HL-60/S4 treated with retinoic acid at 250 ng/mL for 4 days and 3 days (cell line): Measurements from ENCODE around the gene CACNB1.
"Not testable (repeated sequence)": the region's sequence is repeated elsewhere in the genome, so short reads cannot be mapped to it uniquely, and the experiment has no call there.

ENCODE experiments used
- in situ Hi-C: fragments of 300-500 bp; cut with MboI; formaldehyde crosslinking; loops from 2 replicates; pipeline ENCODE4 v1.7.0; 2022; ENCODE audit warnings: low sequenced_read_pairs

Gene CACNB1

DNA sequence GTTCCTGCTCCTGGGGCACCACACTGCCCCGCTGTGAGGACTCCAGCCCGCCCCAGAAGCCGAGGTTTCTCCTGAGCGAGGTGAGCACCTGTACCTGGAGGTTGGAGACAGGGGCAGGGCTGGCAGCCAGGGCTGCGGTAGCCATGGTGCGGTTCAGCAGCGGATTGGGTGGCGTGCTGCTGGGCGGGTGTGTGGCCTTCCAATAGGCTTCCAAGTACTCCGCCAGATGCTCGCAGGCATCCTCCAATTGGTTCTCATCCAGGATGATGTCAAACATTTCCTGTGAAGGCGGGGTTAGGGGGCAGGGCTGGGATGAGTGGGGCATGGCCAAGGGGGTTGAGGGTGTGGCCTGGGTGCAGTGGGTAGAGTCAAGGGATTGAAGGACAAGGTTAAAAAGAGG, 20.2 kb downstream of the CACNB1 start:
- in situ Hi-C loops: no loop called here

DNA sequence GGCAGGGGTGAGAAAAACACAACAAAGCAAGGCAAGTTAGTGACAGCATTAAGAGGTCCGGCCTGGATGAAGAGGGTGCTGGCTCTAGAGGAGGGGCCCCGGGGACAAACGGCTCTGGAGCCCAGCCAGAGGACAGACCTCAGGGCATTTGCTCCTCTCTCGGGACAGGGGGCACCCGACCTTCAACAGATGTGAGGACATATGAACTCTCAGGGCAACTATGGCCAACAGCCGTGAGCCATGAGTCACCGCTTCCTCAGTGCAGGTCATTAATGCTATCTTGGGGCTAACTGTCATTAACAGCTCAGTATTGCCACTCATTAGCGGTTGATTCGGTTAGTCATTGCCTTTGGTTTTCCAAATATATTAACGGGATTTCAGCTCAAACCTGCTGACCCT, 21.8 kb downstream of the CACNB1 start:
- in situ Hi-C loops: no loop called here

DNA sequence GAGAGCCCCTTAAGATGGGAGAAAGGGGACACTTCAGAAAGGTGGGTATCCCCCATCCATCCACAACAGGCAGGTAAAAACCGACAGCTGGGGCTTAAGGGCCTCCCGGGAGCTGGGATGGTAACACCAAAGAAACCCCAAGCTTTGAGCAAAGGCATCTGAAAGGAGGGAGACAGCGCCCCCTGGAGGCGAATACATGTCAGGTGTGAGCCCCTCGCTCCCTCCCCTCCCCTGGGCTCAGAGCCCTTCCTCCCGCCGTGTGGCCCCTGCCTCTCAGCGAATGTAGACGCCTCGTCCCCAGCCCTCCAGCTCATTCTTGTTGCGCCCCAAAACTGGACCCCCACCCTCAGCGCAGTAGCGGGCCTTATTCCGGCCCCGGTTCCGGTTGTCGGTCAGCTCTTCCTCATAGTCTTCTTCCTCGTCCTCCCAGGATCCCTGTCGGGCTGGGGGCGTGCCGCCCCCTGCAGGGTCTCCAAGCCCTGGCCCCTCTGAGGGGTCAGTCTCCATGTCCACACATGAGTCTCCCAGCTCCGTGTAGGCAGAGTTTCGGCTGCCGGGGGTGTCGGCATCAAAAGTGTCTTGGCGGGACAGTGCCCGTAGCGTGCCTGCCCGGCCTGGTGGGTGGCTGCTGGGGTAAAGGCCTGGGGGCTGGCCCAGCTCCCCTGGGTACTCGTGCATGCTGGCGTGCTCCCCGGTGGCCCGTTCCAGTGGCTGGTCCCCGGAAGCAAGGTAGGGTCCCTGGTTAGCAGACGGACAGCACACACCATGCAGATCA, 22.4 kb downstream of the CACNB1 start:
- in situ Hi-C loops: no loop called here

DNA sequence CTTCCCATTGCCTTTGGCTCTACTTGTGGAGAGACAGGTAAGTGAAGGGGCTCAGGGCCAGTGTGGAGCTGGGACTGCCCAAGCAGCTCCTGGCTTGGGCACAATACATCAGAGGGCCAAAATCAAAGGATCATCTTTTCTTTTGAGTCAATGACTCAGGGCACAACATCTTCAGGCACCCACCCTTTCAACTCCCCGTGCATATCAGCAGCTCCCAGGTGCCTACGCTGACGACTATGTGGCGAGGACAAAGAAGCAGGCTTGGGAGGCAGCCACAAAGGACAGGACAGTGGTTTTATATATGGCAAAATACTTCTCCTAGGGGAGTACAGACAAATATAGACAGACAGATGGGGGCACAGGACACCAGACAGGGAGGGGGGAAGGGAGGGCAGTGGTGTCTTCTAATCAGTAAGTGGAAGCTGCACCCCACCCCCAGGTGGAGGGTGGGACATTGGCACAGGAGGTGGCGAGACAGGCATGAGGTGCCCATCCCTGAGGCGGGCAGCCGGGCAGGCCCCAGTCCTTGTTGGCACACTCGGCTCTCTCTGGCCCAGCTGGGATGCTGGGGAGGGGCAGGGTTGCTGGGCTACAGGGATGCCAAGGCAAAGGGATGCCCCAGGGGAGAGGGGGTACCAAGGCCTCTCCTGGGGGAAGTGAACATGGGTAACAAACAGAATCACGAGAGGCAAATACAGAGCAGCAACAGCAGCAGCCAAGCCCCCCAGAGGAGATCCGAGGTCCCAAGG, 23.8 kb downstream of the CACNB1 start:
- in situ Hi-C loops: no loop called here

DNA sequence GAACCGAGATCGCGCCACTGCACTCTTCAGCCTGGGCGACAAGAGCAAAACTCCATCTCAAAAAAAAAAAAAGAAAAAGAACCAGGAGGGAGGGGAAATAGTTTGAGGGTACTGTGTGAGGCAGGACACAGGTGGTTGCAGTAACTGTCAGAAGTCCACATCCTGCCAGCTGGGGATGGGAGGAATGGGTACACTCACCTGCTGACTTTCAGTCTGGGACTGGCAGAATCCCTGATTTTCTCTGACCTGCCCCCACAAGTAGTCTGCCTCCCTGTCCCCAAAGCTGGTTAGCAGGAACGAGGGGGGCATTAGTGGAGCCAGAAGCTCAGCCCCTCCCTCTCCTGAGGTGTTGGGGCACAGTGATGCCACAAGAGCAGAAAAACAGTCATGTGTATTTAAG, 24.4 kb downstream of the CACNB1 start:
- in situ Hi-C loops: no loop called here

DNA sequence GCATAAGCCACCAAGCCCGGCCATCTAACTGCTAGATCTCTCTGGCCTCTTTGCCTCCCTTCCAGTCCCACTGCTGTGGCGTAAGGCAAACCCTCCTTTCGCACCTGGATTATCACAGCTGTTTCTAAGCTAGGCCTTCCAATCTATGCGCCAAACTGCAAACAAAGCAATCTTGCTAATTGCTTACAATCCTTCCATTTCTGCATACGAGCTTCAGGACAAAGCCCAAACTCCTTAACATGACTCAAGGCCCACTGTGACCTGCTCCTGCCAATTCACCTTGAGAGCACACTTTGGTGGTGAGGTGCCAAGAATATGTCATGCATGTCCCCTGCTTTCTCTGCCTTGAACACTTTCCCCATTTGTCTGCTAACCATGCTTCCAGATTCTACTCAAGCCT, 25.5 kb downstream of the CACNB1 start:
- in situ Hi-C loops: no loop called here

DNA sequence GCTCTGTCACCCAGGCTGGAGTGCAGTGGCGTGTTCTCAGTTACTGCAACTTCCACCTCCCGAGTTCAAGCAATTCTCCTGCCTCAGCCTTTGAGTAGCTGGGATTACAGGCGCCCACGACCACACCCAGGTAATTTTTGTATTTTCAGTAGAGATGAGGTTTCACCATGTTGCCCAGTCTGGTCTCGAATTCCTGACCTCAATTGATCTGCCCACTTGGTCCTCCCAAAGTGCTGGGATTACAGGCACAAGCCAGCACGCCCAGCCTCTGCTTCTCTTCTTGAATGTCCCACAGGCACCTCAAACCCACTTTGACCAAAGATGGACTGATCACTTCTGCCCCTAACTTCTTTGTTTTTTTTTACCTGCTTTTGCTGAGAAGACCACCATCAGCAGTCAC, 26.9 kb downstream of the CACNB1 start:
- in situ Hi-C loops: no loop called here

DNA sequence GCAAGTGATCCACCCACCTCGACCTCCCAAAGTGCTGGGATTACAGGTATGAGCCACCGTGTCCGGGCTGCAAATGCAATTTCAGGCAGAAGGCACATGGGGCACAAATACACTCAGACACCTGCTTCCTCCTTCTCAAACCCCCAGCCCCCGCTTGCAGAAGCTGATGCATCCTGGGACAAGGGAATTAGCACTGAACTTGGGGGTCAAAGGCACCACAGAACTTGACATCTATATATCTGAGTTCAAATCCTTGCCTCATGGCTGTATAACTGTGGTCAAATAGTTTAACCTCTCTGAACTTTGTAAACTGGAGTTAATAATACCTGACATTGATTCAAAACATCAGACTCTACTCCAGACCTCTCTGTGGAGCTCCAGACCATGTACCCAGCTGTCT, 27.4 kb downstream of the CACNB1 start:
- in situ Hi-C loops: no loop called here

DNA sequence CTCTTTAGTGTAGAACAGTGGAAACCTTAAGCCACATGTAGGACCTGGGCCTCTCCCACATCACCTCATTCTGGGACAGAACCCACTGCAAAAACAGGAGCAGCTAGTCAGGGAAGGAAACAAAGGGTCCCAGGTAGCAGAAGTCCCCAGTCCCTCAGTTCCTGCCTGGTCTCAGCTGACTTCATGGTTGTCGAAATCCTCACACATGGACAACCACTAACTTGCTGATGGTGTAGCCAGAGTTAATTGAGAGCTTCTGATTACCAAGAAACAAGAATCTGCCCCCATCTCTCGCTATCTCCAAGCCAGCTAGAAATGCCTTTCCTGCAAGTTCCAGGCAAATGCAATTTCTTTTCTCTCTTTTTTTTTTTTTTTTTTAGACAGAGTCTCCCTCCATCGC, 28.0 kb downstream of the CACNB1 start:
- in situ Hi-C loops: no loop called here

DNA sequence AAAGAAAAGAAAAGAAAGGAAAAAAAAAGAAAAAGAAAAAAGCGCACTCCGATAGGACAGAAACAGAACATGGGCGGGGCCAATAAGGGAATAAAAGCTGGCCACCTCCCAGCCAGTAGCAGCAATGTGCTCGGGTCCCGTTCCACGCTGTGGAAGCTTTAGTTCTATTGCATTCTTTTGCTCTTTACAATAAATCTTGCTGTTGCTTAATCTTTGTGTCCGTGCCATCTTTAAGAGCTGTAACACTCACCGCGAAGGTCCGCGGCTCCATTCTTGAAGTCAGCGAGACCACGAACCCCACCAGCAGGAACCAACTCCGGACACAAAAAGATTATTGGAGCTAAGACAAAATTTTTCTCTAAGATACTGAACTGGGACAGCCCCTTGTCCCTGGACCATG, 28.4 kb downstream of the CACNB1 start:
- in situ Hi-C loops: no loop called here

DNA sequence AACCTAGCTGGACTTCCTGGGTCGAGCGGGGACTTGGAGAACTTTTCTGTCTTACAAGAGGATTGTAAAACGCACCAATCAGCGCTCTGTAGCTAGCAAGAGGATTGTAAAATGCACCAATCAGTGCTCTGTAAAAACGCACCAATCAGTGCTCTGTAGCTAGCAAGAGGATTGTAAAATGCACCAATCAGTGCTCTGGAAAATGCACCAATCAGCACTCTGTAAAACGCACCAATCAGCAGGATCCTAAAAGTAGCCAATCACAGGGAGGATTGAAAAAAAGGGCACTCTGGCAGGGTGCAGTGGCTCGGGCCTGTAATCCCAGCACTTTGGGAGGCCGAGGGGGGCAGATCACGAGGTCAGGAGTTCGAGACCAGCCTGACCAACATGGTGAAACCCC, 29.0 kb downstream of the CACNB1 start:
- in situ Hi-C loops: not testable (repeated sequence)

DNA sequence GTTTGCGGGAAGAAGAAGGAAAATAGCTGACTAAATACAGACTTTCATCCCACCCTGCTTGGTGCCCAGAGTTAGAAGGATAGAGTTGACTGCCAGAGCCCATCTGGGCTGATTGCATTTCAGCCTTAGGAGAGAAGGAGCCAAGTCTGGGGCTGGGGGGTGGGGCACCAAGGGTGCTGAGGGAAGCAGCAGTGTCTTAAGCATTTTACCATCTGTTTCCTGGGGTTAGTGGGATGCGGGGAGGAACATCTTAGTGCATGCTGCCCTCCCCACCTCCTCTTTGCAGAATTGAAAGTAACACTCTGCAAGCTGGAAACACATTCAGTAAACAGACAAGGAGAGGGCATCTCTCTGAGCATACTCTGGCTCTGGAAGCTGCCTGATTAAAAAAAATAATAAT, 30.0 kb downstream of the CACNB1 start:
- in situ Hi-C loops: no loop called here

DNA sequence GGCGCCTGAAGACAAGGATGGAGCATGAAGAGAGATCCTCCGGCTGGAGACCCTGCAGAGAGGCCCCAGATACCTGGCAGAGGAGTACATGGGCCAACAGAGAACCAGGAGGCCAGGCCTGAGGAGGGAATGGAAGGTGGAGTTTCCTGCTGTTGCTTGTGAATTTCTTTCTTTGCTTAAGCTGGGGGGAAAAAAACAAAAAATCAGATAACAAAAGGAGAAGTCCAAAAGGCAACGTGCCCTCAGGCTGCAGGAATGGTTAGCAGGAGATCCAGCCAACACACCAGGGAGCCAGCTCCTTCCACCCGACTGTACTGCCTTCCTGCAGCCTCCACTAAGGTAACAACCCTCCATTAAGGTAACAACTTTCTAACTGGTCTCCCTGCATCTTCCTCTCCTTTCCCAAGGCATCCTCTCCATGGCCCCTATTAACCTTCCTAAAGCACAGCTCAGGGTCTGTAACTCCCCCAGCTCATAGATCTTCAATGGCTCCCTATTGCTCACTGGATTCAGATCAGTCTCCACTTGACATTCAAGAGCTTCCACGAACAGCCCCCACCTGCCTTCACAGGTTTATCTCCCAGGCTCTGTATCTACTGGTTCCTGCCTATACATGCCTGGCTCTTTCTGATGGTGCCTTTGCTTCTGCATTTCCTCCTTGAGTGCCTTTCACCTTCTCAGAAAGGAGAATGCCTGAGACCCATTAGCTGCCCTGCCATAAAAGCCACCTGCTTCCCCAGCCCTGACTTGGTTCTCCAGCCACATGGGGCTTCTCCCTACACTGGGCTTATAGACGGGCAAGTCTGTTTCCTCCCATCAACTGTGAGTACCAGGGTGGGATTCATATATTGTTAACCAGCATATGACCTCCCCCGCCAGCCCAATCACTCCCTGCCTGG, 30.8 kb downstream of the CACNB1 start:
- in situ Hi-C loops: no loop called here

DNA sequence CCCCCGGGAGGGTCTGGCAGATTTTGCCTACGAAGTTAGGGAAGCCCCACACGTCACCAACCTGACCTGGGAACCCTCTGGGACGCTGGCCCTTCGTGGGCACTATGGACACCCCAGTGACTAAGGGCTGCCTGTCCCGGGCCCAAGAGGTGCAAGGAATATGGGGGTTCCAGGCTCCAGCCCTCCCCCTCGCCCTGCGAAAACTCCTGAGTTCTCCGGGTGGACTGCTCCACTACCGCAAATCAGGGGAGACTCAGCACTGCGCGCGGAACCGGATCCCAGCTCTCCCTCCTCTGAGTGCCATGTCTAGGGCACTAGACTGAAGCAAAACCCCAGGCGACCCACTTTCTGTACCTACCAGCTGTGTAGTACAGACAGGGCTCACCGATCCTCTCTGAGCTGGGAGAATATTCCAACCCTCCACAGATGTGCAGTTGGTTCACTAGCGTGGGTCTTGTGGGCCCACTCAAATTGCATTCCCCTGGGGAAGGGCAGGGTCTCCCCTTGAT, 31.6 kb downstream of the CACNB1 start, which contains the start of gene ARL5C:
Gene ARL5C, minus strand, starts transcription at position 321 of the 509 bp plus-strand sequence. CDS start 401 bp downstream, outside the sequence.
- in situ Hi-C loops: no loop called here

DNA sequence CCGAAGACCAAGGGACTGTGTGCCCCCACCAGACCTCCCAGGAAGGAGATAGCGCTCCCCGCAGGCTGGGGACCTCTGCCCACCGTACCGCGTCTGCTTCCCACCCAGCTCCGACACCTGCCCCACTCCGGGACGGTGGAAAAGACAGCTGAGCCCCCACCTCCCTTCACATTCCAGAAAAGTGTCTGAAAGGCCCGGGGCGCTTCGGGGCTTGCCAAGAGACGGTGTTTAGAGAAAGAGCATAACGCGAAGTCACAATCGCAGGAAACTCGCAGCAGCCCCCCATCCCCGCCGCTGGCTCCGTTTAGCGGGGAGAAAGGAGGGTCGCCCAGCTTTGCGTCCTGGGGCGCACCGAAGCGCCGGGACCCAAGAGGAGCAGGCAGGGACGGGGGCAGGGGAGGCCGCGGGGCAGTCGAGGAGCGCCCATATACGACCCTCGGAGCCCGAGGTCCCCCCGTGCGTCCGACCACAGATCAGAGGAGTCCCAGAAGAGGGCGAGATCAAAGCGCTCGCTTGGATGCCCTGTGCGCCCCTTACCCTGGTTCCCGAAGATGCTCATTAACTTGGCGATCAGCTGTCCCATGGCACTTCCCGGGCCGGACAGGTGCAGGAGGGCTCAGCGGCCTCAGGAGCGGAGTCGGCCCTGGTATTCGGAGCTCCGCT, 32.2 kb downstream of the CACNB1 start:
- in situ Hi-C loops: no loop called here

DNA sequence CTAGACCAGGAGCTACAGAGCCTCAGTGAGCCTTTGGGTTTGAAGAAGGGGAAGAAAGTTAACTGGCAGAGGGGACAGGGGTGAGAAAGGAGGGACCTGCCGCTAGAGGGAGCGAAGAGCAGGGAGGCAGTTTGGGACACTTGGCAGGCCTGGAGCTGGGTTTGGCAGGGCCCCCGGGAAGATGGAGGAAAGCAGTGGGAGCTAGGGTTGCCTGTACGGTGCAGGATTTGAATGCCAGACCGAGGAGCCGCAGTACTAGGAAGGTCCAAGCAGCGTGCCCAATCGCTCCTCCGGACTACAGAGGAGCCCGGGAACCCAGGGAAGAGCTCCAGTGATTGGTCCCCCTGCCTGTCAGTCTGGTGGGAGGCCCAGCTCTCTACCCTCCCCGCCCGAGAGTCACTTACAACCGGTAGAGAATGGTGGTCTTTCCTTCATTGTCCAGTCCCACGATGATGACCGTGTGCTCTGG, 32.8 kb downstream of the CACNB1 start:
- in situ Hi-C loops: no loop called here

DNA sequence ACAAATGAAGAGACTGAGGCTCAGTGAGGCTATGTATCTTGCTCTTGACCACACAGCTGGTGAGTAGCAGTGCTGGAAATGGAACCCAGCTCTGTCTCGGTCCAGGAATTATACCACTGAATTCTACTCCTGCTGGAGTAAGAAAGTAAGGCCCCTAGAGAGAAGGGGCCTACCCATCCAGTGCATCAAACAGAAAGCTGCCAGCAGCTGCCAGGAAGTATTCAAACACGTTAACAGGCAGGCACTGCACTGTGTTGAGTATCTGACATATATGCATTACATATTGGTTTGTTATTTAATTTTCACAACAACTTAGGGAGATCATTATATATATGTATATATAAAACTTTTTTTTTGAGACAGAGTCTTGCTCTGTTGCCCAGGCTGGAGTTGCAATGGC, 35.5 kb downstream of the CACNB1 start:
- in situ Hi-C loops: no loop called here

DNA sequence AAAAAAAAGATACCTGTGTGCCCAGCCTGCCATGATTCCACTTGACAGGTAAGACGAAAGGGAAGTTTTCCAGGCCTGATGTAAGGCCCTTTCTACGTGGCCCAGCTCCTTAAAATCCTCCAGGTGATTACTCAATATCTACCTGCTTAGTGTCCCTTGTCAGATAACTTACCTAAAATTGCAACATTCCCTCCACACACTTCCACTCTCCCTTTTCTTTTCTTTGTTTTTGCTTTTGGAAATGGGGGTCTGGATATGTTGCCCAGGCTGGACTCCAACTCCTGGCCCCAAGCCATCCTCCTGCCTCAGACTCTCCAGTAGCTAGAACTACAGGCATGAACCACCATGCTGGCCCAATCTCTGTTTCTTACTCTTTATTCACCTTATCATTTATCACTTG, 38.8 kb downstream of the CACNB1 start:
- in situ Hi-C loops: loop anchor here (10.0 kb wide), 1 partner anchor 174 kb away; no protein-coding TSS in a partner anchor

DNA sequence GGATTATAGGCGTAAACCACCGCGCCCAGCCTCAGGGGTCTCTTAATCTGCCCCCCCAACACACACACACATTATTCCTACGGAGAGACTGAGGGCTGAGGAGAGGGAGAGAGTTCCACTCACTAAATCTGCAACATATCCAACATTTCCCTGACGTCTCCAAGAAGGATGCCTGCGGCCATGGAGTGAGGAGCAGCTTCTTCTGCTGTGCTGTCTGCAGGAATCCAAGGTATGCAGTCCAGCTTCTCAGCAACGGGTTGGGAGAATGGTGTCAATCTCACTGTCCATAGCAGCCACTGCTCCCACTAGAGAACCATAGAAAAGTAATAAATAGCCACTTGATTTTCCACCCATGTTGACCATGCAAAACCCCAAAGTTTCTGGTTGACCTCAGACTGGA, 41.0 kb downstream of the CACNB1 start:
- in situ Hi-C loops: loop anchor here (10.0 kb wide), 1 partner anchor 172 kb away; no protein-coding TSS in a partner anchor

DNA sequence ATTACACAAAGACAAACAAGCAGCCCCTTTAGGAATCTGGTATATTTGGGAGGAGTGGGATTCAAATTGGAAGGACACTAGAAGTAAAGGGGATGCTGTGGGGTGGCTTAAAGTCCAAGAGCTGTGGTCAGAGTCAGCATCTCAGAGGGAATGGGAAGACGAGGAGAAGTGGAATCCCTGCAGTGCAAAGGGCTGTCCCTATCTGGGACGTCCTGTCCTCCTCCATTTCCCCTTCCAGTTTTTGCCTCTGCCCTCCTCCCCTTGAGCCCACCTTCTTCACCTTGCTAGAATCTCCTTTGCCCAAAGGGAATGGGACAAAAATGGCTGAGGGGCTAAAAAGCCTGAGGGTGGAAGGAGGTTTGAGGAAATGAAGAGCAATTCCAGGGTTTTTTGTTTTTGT, 41.8 kb downstream of the CACNB1 start:
- in situ Hi-C loops: loop anchor here (10.0 kb wide), 1 partner anchor 171 kb away; no protein-coding TSS in a partner anchor
